Muscle layer of colon (tissue), 2 donors: ENCODE data around the gene GRSF1.

Source experiments
- H3K27ac ChIP-seq: one replicate; pipeline ENCODE4 v1.7.0; 2013; ENCODE audit warnings: low read depth, mild to moderate bottlenecking, low read length, moderate library complexity
- H3K27me3 ChIP-seq, 2 donors: one replicate each; pipeline ENCODE4 v1.7.0; 2013; ENCODE audit warnings: low read length in 2 of 2, mild to moderate bottlenecking in 2 of 2; ENCODE audit not compliant: insufficient read depth in 2 of 2, control insufficient read depth in 1 of 2
- H3K36me3 ChIP-seq: one replicate; pipeline ENCODE4 v1.7.0; 2013; ENCODE audit warnings: mild to moderate bottlenecking, low read length; ENCODE audit not compliant: insufficient read depth
- H3K4me1 ChIP-seq: one replicate; pipeline ENCODE4 v1.7.0; 2013; ENCODE audit warnings: mild to moderate bottlenecking, low read length; ENCODE audit not compliant: insufficient read depth
- H3K4me3 ChIP-seq, 2 donors: one replicate each; pipeline ENCODE4 v1.7.0; 2013; ENCODE audit warnings: low read length in 2 of 2, low read depth in 1 of 2, mild to moderate bottlenecking in 1 of 2, moderate library complexity in 1 of 2
- H3K9ac ChIP-seq: one replicate; pipeline ENCODE4 v1.7.0; 2013; ENCODE audit warnings: low read length
- H3K9me3 ChIP-seq: one replicate; pipeline ENCODE4 v1.7.0; 2013; ENCODE audit warnings: mild to moderate bottlenecking, low read length
- donor health status: abdominal sarcoma.
- donor health status: Adenocarcinoma of cecum.

The GRSF1 gene

DNA sequence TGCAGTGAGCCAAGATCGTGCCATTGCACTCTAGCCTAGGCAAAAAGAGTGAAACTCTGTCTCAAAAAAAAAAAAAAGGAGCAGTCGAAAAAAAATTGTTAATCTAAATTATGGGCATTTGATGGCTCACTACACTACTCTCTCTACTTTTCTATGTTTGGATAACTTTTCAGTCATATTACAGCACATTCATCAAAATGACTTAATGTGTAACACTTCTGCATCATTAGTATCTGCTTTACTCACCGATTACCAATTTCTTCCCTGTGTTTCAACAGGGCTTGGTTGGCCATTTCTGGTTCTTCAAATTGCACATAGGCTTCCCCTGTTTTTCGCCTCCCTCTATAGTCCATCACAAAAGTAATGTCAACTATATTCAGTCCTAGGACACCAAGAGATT, 8.4 kb downstream of the GRSF1 start:
- no peak overlapping the region for H3K9ac ChIP-seq
- H3K27me3 ChIP-seq = no peaks in the 10 kb centered on the region
- no peaks in the 10 kb centered on the region for H3K9me3 ChIP-seq
- H3K4me3 ChIP-seq = no peak overlapping the region
- H3K36me3 ChIP-seq = peaks cover 63% of the 10 kb centered on the region
- no peak overlapping the region for H3K27ac ChIP-seq
- H3K4me1 ChIP-seq = peaks cover under 1% of the 10 kb centered on the region

DNA sequence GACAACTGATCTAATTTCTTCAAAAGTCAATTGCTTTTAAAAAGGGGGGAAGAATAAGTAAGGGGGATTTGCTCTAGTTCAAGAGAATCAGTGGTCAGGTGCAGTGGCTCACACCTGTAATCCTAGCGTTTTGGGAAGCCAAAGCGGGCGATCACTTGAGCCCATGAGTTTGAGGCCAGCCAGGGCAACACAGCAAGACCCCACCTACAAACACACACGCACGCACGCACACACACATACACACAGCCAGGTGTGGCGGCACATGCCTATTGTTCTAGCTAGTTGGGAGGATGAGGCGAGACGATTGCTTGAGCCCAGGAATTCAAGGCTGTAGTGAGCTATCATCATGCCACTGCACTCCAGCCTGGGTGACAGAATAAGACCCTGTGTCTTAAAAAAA, 9.6 kb downstream of the GRSF1 start:
- no peak overlapping the region for H3K27ac ChIP-seq
- H3K36me3 ChIP-seq = peaks cover 71% of the 10 kb centered on the region
- H3K9me3 ChIP-seq = no peaks in the 10 kb centered on the region
- H3K4me3 ChIP-seq = no peak overlapping the region
- no peaks in the 10 kb centered on the region for H3K27me3 ChIP-seq
- H3K4me1 ChIP-seq = no peaks in the 10 kb centered on the region
- H3K9ac ChIP-seq = no peak overlapping the region

DNA sequence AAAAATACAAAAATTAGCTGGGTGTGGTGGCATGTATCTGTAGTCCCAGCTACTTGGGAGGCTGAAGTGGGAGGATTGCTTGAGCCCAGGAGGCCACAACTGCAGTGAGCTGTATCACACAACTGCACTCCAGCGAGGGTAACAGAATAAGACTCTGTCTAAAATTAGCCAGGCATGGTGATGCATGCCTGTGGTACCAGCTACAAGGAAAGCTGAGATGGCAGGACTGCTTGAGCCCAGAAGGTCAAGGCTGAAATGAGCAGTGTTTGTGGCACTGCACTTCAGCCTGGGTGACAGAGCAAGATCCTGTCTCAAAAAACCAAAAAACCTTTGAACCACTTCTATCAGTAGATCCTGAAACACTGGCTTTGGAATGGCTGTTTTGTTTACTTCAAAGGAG, 10.2 kb downstream of the GRSF1 start:
- Histone ChIP-seq H3K9me3 (no peaks in the 10 kb centered on the region), H3K4me1 (no peaks in the 10 kb centered on the region), H3K27me3 (no peaks in the 10 kb centered on the region), H3K4me3 (no peak overlapping the region), H3K36me3 (peaks cover 68% of the 10 kb centered on the region), H3K9ac (no peak overlapping the region), H3K27ac (no peak overlapping the region)

DNA sequence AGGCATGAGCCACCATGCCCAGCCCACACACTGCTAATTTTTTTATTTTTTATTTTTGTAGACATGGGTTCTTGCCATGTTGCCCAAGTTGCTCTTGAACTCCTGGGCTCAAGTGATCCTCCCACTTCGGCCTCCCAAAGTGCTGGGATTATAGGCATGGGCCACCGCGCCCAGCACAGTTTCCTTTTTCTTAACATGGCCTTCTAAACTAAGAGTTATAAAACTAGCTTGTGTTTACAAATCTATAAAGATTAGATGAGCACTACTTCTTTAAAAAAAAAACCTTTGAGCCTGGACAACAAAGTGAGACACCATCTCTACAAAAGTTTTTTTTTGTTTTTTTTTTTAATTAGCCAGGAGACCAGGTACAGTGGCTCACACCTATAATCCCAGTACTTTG, 10.7 kb downstream of the GRSF1 start:
- no peak overlapping the region for H3K4me3 ChIP-seq

DNA sequence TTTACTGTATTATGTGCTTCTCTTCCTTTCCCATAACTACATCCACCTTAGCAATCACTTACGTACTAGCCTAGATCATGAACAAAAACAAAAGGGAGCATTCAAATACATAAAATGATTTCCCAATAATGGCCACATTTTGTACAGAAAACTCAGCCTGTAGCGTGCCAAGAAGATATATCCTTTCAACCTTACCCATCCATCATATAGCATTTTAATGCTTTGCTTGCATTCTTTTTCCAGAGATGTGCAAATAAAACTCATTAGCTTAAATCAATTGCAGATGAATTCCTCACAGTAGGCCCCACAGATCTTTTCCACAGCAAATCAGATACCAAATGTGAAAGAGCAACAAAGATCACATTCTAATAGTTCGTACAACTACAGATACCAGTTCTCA, 20.8 kb downstream of the GRSF1 start:
- Histone ChIP-seq H3K9ac (no peak overlapping the region), H3K36me3 (peaks cover 23% of the 10 kb centered on the region), H3K9me3 (no peaks in the 10 kb centered on the region), H3K27me3 (no peaks in the 10 kb centered on the region), H3K27ac (no peak overlapping the region), H3K4me3 (no peak overlapping the region), H3K4me1 (no peaks in the 10 kb centered on the region)

More for the DNA sequence above, 10.7 kb downstream of the GRSF1 start:
- Histone ChIP-seq H3K27me3 (no peaks in the 10 kb centered on the region), H3K27ac (no peak overlapping the region), H3K4me1 (no peaks in the 10 kb centered on the region), H3K36me3 (peaks cover 68% of the 10 kb centered on the region), H3K9me3 (no peaks in the 10 kb centered on the region), H3K9ac (no peak overlapping the region)

DNA sequence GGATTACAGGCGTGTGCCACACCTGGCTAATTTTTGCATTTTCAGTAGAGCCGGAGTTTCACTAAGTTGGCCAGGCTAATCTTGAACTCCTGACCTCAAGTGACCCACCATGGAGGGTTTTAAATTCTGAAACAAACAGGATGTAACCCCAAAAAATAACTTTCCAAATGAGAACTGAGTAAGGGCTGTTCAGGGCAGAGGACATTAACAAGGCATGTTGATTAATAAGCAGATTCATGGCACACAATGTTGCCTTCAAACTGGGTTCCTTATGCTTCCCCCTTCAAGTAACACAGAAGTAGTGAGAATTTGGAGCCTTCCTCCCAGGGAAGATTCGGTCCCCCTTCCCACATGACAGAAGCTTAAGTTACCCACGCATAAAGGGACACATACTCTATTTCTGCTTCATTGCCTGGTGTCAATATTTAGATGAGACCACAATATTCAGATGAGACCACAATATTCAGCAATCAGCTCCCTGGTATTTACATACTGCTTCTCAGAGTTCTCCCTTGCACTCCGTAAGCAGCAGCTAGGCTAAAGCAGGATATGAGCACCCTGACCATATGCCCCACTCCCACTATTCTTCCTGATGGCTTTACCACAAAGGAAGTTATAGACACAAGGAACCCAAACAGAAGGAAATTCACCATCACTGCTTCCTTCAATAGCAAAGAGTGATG, 21.4 kb downstream of the GRSF1 start:
- Histone ChIP-seq H3K9ac (no peak overlapping the region), H3K36me3 (peaks cover 22% of the 10 kb centered on the region), H3K4me1 (no peaks in the 10 kb centered on the region), H3K4me3 (no peak overlapping the region), H3K27ac (no peak overlapping the region), H3K27me3 (no peaks in the 10 kb centered on the region), H3K9me3 (no peaks in the 10 kb centered on the region)

DNA sequence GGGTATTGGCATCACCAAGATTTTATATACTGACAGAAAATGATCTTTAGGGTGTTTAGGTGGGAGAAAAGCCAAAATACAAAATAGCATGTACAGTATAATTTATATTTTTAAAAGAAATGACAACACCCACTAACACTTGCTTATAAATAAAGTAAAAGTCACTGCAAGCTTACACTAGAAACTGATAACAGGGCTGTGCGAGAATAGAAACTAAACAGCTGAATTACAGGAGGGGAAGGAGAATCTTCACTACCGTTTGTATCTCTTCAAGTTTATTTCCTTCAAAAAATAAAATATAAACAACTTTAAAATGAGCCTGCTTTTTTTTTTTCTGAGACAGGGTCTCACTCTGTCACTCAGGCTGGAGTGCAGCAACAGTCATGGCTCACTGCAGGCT, 22.8 kb downstream of the GRSF1 start:
- no peaks in the 10 kb centered on the region for H3K4me1 ChIP-seq
- no peaks in the 10 kb centered on the region for H3K9me3 ChIP-seq
- no peak overlapping the region for H3K4me3 ChIP-seq
- no peak overlapping the region for H3K9ac ChIP-seq
- peaks cover 15% of the 10 kb centered on the region for H3K36me3 ChIP-seq
- H3K27ac ChIP-seq = no peak overlapping the region
- H3K27me3 ChIP-seq = no peaks in the 10 kb centered on the region

DNA sequence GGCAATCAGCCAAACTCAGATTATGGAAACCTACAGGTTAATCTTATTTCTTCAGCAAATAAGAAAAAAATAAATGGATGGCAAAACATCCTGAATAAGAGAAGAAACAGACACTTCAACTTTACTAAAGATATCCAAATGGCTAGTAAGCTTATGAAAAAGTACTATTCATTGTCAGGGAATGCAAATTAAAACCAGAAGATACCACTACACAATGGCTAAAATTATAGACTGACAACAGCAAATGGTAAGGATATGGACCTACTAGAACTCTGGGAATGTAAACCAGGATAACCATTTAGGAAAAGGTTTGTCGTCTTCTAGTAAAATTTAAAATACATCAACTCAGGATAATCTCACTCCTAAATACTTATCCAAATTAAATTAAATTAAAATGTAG, 24.3 kb downstream of the GRSF1 start:
- Histone ChIP-seq H3K9ac (no peak overlapping the region), H3K4me3 (no peak overlapping the region), H3K27ac (no peak overlapping the region), H3K9me3 (no peaks in the 10 kb centered on the region), H3K36me3 (peaks cover 8% of the 10 kb centered on the region), H3K4me1 (no peaks in the 10 kb centered on the region), H3K27me3 (no peaks in the 10 kb centered on the region)

DNA sequence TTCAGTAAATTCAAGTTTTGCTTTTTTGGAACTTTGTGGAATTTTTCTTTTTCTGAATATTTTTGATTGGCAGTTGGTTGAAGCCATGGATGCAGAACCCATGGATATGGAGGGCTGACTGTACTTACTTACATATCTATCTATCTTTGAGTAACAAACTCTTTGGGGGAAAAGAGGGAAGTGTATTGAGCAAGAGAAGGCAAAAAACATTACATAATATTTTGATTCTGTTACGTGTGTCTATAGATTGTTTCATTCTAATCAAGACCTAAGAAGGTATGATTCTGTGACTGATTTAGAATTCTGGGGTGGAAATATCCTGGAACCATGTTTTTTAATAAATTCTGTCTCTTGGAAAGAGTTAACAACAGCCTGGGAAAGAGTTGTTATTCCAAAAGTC, 31.5 kb downstream of the GRSF1 start:
- Histone ChIP-seq H3K9ac (no peak overlapping the region), H3K27ac (no peak overlapping the region), H3K9me3 (no peaks in the 10 kb centered on the region), H3K4me3 (no peak overlapping the region), H3K27me3 (no peaks in the 10 kb centered on the region), H3K4me1 (no peaks in the 10 kb centered on the region), H3K36me3 (peaks cover 9% of the 10 kb centered on the region)

DNA sequence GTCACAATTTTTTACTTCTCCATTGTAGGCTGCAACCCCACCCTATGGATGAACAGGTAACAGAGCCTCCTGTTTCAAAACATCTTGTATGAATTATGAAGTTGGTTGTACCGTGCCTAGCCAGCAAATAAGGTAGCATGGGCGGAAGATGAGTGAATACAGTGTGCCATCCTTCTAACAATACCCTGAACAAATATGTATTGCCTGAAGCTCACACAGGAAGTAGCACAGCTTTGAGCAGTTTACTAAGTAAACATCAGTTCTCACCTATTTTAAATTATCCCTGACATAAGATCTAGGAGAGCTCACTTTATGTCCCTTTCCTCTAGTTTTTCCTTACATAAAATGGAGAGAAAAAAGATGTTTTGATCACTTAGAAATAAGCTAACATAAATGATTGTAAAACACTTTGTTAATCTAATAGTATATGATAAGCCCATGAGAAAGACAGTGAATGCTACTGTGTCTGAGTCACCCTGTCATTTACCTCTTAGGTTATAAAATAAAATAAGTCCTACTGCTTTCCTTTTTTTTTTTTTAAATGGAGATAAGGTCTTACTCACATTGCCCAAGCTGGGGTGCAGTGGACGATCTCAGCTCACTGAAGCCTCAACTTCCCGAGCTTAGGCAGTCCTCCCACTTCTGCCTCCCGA, 36.6 kb downstream of the GRSF1 start:
- peaks cover 9% of the 10 kb centered on the region for H3K36me3 ChIP-seq

DNA sequence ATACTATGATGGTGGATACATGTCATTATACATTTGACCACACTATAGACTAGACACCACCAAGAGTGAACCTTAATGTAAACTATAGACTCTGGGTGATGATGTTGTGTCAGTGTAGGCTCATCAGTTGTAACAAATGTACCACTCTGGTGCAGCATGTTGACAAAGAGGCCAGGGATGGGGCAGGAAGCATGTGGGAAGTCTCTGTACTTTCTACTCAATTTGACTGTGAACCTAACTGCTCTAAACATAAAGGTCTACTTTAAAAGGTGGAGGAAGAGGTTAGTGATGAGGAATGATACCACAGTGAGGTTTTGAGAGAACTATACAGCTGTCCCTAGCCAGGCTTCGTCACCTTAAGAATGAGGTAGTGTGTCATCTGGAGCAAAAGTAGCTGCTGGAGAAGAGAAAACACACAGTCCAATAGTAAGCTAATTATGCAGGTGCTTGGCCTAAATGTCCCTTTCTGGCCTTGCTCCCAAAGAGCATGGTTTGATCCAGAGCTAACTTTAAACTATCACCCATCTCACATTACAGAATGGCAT, 38.4 kb downstream of the GRSF1 start:
- H3K36me3 ChIP-seq = peaks cover 5% of the 10 kb centered on the region
- H3K4me3 ChIP-seq = no peak overlapping the region
- H3K4me1 ChIP-seq = no peaks in the 10 kb centered on the region
- H3K9ac ChIP-seq = no peak overlapping the region
- H3K27me3 ChIP-seq = no peaks in the 10 kb centered on the region
- H3K9me3 ChIP-seq = no peaks in the 10 kb centered on the region
- H3K27ac ChIP-seq = no peak overlapping the region

More for the DNA sequence above, 36.6 kb downstream of the GRSF1 start:
- Histone ChIP-seq H3K4me1 (no peaks in the 10 kb centered on the region), H3K4me3 (no peak overlapping the region), H3K27me3 (no peaks in the 10 kb centered on the region), H3K27ac (no peak overlapping the region), H3K9me3 (no peaks in the 10 kb centered on the region), H3K9ac (no peak overlapping the region)

DNA sequence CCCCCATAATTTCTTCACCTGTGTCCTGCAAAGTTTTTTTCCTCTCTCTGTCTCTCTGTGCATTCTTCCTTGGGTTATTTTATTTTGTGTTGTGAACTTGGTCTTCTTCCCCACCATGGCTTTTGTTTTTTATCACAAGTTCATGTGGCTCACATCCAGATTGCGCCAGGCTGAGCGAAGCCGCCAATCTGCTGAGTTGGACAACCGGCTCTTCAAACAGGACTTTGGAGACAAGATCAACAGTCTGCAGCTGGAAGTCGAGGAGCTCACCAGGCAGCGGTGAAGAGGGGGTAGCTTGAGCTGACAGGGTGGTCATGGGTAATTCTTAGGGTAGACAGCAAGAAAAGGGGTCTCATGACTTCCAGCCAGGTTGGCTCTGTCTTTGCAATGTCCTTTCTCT, 46.1 kb downstream of the GRSF1 start:
- Histone ChIP-seq H3K9ac (no peak overlapping the region), H3K4me1 (no peaks in the 10 kb centered on the region), H3K36me3 (peaks cover 27% of the 10 kb centered on the region), H3K9me3 (no peaks in the 10 kb centered on the region), H3K27ac (no peak overlapping the region), H3K27me3 (no peaks in the 10 kb centered on the region), H3K4me3 (no peak overlapping the region)
